Myocyte (in vitro differentiated cells): ENCODE results near the gene CDKL1. TPM values are rescaled to one million over a fixed set of nuclear protein-coding genes. Genes with fewer than 3 reads are reported as not detected.
A peak's percentile ranks its signal among the peaks of the same experiment; 100 is the strongest.

Experiments used
- DNase-seq: peaks from one replicate; pipeline ENCODE4 v3.0.0-alpha.2; 2012; ENCODE audit warnings: low read depth
- polyA plus RNA-seq: library from polyadenylated mRNA; unstranded; fragments of >200 nt; gene quantifications from one replicate; pipeline ENCODE4 v1.2.1, GENCODE V29; 2012; ENCODE audit warnings: missing spikeins
- total RNA-seq: library from RNA; depleted of rRNA; stranded (reverse); fragments of >200 nt; gene quantifications from 2 replicates; pipeline ENCODE4 v1.2.3, GENCODE V29; 2014

The CDKL1 gene
- total RNA-seq, result 1.3 and 2.6 TPM in 2 replicates
- polyA plus RNA-seq, result 5.9 TPM

DNA sequence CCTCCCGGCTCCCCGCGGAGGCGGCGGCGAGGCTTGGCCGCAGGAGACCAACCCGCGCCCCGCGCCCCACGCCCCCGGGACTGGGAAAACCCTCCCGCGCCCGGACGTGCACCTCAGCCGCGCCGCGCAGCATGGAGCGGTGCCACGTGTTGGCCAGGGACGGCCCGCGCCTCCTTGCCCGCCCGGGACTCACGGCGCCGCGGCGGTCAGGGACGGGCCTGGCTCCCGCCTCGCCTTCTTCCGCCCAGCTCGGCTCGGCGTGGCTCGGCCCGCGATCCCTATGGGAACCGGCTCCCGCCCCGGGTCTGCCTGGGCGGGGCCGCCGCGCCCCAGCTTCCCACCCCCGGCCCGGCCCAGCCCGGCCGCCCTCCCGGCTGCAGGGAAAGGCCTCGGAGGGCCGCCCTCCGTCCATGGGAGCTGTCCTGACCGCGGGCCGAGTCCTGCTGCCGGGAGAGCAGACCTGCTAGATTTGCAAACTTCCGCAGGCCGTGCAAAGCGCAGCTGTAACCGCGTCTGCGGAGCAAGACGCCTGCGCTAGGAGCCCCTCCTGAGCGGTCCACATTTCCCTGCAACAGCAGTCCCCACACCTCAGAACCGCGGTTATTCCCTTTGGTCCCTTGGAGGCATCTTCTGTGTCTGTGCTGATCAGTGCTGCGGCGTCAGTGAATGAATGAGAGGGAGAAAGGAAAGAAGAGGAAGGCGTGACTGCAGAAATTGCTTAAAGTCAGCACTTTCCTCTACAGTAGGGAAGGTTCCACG is at the start of gene CDKL1:
Gene CDKL1 (minus strand): TSS at position 251 of the 759 bp plus-strand sequence. CDS start 1,013 bp downstream, outside the sequence.
- peak; percentile 74 for DNase-seq

DNA sequence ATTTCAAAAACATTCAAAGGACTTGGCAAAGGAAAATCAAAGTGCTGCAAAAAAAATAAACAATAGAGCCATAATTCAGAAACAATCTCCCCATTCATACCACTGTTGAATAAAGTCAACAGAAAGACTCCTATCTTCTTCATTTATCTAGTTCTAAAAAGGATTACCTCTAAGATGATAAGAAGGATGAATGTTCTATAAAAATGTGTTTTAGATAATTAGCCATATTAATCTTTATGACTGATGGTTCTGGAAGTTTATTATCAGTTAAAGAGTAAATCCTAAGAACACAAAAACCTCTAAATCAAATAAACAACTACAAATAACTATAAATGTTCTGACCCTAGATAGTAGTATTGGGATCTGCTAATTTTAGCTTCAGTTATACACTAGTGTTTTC is 37.8 kb upstream of the CDKL1 start:
- DNase-seq, result no peak

DNA sequence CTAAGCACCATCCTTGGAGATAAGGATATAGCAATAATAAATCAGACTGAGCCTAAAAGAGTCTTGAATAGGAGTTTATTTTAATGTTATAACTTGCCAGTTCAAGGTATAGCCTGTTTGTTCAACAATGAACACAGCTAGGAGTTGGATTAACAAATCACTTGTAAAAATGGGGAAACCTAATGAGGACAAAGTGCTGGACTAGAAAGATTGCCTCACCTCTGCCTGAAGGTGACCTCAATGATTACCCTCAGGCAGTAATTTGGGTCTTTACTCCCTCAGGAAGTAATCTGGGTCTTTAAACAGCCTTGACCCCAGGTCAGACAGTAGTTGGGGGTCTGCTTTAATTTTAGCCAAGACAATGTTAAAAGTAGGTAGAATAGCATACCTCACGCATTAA is 35.5 kb upstream of the CDKL1 start:
- no peak for DNase-seq

DNA sequence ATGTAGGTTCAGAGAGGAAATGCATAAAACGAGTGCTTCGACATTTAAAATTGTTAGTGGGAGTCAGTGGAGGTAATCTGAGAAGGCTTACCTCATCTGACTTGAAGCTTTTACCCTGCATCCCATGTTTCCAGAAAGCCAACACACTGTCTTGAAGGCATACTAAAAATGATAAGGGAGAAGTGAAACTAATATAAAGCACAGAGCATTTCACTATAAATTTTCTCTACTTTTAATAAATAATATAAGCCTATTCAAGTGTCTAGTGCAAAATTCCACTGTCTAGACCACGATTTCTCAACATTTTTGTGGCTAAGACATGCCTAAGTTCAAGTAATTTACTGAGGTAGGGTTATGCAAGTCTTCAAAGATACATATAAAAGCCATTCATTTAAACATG is 29.1 kb upstream of the CDKL1 start:
- no peak for DNase-seq

DNA sequence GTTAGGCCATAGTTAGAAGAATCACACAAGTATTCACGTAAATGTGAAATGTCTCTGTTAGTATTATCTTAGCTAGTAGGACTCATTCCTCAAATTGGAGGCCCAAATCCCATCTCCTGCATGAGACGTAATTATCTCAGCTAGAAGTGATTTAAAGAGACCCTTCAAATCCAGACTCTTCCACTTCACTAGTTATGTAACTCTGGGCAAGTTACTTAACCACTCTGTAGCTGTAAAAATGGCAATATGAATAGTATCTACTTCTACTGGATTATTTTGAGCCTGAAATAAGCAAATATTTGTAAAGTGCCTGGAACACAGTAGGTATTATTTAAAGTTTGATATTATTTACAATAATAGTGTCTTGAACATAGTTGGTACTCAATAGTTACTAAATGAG is 28.4 kb upstream of the CDKL1 start:
- DNase-seq, result no peak

DNA sequence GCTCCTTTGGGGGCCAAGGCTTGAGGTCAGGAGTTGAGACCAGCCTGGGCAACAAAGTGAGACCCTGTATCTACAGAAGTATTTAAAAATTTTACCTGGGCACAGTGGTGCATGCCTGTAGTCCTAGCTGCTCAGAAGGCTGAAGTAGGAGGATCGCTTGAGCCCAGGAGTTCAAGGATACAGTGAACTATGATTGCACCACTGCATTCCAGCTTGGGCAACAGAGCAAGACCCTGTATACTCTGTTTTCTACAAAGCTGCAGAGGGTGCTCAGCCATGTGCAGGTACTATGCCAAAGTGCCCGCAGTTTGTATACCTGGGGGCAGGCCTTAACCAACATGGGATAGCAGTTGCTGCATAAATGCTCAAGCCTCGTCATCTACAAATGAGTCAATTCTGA is 26.8 kb upstream of the CDKL1 start:
- DNase-seq, result no peak

DNA sequence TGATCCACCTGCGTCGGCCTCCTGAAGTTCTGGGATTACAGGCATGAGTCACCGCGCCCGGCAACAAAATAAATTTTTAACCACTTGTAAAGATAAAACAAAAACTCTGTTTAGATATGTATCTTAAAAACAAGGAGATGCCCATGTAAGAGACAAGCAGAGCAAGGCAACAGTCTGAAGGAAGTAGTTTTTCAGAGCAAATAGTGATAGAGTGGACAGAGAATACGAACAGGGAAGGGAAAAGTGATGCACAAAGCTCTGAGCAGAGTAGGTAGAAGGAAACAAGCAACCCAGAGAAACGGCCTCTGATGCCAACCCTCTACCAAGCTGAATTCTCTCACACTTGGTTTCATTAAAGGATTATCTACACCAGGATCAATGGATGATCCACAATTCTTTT is 24.8 kb upstream of the CDKL1 start:
- DNase-seq, result no peak

DNA sequence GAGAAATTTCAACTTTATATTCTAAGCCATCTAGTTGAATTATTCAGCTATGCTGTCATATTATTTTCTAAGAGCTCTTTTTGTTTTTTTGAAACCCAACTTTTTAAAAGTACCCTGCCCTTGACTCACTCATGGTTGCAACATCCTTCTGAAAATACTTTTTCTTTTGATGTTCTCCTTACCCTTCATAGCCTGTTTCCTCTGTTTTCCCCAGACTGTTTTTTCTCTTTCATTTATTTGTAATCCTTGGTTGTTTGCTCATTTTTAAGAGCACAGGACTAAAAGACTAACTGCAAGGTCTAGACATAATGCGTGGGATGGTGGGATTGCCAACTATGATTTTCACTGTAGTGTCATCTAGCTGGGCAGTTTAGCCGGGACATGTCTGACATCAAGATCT is 21.2 kb upstream of the CDKL1 start:
- DNase-seq, result no peak

DNA sequence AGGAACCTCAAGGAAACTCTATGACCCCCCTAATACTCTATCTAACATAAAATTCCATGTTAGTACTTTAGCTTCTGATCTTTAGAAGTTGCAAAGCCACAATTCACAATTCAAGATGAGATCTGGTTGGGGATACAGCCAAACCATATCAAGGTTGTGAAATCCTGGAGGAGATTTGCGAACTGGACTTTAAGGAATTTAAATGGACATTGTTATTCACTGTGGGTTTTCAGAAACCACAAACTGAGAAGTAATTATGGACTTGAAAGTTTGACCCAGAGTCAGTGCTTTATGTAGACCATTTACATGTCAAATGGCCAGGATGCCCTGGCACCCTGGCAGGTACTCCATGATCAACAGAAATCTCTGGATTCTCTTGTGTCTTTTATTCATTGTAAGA is 14.2 kb upstream of the CDKL1 start:
- DNase-seq, result peak; percentile 51

DNA sequence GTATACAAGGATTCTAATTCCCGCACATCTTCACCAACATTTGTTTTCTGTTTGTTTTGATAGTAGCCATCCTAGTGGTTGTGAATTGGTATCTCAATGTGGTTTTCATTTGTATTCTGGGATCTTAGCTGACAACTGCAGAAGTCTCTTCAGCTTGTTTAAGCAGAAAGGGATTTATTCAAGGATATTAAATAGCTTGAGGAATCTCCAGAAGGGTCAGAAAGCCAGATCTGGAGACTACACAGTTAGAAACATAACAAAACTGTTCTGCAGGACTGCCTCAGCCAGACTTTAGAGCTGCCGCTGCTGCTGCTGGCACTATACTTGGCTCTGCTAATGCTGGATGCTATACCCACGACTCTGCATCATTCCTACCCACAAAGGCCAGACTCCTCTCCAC is 13.4 kb upstream of the CDKL1 start:
- DNase-seq, result peak; percentile 57

DNA sequence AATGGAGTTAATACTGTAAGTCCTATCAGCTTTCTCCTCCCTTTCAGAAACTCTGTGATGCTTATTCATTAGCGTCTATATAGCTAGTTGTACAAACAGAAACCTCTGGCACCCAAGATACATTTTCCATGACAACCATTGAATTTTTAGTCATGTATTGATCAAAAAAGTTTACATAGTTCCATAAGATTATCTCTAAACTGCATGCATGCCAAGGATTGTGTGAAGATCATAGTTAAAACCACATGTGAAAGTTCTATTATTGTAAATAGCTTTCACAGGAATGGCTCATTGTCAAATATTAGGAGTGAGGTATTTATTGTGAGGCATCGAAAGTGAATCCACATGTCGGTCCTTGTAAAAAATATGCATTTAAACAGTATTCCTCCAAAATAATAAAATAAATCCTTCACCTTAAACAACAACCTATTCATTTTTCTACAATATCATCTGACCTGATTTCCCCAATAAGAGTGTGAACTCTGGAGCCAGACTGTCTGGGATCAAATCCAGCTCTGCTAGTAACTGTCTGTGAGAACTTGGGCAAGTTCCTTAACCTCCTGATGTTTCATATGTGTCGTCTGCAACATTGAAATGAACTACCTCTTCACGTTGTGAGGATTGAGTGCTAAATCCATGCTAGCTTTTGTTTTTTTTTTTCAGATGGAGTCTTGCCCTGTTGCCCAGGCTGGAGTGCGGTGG is 10.6 kb upstream of the CDKL1 start:
- no peak for DNase-seq

DNA sequence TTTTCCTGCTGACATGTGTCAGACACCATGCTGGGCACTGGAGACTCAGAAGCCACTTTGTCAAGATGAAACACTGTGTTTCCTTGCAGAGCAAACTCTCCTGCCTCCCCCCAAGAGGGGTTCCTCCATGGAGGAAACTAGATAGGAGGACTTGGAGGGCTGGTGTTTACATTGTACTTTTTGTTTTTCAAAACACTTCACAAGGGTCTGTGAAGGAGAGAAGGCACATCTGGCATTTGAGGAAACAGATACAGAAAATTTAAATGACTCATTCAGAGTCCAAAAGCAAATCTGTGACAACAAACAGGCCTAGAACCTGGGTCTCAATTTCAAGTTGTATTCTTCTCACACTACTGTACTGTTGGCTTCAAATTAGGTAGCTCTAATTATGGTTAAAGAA is 6.7 kb upstream of the CDKL1 start:
- no peak for DNase-seq

DNA sequence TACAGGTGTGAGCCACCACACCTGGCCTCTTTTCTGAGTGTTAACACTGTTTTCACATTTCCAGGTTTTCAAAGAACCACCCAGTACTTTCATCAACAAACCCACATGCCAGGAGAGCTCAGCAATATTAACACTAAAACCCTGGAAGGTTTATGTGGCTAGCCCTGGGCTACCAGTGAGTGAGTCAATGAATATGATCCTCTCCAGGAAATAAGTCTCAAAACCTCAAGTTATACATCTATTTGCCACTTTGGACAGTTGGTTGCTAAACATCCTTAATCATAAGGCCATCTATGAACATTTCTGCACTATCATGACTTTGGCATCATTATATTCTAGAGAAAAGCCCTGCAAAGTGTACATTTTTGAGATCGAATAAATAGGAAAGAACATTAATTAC is 6.3 kb upstream of the CDKL1 start:
- DNase-seq, result no peak

DNA sequence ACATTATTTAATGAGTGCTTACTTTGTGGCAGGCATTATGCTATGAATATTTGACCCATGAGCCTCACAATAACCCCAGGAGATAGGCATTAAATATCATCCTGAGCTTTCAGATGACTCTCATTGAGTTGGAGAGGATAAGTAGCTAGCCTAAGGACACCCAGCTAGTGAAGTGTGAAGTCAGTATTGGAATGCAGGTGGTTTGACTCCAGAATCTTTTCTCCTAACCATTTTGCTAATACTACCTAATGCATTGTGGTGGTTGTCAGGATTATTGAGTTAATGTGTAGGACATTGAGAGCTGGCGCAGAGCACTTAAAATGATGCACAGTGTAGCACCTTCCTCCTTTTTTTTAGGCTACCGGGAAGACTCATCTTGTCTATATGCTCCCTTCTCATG is 3.8 kb upstream of the CDKL1 start:
- DNase-seq, result no peak

DNA sequence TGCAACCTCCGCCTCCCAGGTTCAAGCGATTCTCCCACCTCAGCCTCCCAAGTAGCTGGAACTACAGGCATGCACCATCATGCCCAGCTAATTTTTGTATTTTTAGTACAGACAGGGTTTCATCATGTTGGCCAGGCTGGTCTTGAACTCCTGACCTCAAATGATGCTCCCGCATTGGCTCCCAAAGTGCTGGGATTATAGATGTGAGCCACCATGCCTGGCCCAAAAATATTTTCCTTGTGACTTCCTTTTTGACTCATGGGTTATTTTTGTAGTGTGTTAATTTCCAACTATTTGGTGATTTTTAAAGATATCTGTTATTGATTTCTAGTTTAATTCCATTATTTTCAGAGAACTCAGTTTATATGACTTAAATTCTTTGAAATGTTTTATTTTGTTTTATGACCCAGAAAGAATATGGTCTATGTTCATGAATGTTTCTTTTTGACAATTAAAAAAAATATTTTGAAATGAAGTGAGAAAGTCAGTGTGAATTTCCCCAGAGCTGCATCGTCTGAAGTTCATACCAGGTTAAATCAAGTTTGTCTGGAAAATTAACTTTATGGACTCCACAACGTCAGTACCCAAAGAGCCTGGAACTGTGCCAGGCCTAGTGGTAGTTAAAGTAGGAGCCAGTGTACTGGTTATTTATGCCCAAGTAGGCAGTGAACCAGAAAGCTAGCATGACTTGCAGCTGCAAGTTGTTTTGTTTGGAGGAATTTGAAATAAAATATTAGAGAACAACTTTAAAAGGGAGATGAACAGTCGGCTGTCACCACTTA is 2.8 kb upstream of the CDKL1 start:
- DNase-seq, result peak; percentile 47

DNA sequence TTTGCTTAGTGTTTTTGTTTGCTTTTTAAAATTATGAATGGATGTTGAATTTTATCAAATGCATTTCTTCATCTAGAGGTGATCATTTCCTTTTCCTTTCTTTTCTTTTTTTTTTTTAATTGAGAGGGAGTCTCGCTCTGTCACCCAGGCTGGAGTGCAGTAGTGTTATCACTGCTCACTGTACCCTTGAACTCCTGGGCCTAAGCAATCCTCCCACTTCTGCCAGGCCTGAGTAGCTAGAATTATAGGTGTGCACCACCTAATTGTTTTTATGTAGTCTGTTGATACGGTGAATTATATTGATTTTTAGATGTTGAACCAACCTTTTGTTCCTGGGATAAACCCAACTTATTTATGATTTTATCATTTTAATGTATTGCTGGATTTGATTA is 1.5 kb upstream of the CDKL1 start:
- no peak for DNase-seq

DNA sequence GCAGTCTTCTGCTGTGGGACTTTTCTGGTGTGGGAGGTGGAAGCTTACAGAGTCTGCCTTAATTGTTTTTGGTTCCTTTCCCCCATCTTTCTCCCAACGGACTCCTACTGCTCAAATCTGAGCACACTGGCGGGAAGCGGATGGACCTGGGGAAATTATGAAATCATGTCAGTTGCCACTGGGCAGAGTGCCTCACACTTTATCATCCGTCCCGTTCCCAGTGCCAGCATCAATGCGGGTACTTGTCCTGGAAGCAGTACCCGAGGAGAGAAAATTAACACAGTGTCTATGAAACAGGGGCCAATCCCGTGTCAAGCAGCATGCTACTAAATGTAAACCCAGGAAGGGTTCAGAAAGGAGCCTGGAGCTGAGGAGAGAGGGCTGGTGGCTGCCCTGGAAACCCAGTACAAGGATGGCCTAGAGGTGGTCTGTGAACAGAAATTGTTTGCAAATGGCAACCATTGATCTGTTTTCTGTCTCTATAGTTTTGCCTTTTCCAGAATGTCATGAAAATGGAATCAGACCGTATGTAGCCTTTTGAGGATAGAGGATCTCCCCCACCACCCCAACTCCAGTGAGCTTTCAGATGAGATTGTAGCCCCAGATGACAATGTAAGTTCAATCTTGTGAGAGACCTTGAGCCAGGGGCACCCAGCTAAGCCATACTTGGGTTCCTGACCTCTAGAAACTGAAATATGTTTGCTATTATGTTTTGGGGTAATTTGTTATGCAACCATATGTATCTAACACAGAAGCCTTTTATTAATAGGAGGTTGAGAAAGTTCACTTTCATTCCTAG is 908 bp upstream of the CDKL1 start:
- DNase-seq, result no peak

DNA sequence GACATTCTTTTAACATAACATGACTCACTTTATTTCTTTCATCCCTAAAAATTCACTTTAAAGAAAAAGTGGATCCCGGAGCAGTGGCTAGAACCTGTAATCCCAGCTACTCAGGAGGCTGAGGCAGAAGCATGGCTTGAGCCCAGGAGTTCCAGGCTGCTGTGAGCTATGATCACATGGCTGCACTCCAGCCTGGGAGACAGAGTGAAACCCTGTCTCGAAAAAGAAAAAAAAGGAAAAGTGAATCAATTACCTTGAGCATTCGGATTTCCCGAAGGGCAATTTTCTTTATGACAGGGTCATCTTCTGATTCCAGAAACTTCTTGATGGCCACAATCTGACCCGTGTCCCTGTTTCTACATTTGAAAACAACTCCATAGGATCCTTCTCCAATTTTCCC is 1.2 kb downstream of the CDKL1 start:
- no peak for DNase-seq

DNA sequence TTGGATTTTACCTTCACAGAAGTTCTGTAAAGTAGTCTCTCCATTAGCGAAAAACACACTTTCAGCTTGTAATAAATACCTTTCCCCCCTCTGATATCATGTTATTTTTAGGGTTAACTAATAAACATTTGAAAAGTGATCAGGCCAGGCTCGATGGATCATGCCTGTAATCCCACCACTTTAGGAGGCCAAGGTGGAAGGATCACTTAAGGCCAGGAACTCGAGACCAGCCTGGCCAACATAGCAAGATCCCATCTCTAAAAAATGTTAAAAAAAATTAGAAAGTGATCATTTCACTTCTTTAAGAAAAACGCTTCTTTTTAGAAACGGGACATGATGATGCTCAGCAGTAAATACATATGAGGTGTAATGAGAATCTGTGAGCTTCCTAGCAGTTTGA is 2.0 kb downstream of the CDKL1 start:
- no peak for DNase-seq

DNA sequence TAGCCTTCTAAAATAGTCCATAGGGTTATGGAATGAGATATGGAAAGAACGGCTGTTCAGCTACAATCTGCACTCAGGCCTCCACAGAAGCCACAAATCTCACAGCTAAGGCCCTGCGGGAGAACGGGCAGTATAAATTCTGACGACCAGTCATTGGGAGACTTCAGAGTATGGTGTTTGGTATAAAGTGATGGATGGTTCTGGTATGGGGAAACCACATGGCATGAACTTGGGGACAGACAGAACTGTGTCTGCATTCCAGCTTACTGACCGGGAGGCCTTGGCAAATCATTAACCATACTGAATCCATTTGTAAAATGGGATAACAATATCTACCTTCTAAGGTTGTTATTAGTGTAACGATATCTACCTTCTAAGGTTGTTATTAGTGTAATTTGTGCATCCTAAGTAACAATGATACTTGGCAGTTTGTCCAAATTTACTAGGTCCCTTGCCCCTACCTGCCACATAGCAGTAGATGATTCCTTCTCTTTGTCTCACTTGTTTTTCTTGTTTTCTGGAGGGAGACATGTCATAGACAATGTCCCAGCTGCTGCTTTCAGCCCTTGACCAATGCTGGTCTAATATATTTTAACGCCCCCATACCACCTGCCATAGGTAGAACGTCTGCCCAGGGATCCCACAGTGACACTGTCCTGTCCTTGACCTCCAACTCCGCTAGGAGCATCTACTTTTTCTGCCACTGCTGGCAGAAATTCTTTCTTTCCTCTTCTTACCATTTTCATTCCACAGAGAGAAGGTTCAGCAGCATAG is 6.8 kb downstream of the CDKL1 start:
- no peak for DNase-seq
